Transverse colon (tissue), 4 donors: ENCODE data around the gene FAM120B.

Experiments used
- EP300 ChIP-seq: sonication (generic); formaldehyde crosslinking; IDR thresholded peaks from one replicate; pipeline ENCODE4 v1.6.1; 2017; ENCODE audit warnings: antibody characterized with exemption, low read depth
- POLR2A ChIP-seq: fragments of 450-650 bp; IDR thresholded peaks from one replicate; pipeline ENCODE4 v1.6.1; 2016; ENCODE audit warnings: antibody characterized with exemption, mild to moderate bottlenecking, moderate library complexity
- POLR2AphosphoS5 ChIP-seq, 3 donors: sonication (generic); formaldehyde crosslinking; IDR thresholded peaks; one replicate each; pipeline ENCODE4 v1.6.1; 2016; ENCODE audit warnings: antibody characterized with exemption in 3 of 3
- TF ChIP-seq, protein P1 (sequence below), 5 experiments: fragments of 200-600 bp in 3 of 5; fragments of 450-650 bp in 2 of 5; sonication (generic) in 3 of 5; IDR thresholded peaks; 1 replicate in 2 of 5; 2 replicates in 3 of 5; pipeline ENCODE4 v1.5.1; 2016 to 2017; ENCODE audit warnings: antibody characterized with exemption in 5 of 5, inconsistent platforms in 3 of 5, mild to moderate bottlenecking in 2 of 5, moderate library complexity in 1 of 5

DNA sequence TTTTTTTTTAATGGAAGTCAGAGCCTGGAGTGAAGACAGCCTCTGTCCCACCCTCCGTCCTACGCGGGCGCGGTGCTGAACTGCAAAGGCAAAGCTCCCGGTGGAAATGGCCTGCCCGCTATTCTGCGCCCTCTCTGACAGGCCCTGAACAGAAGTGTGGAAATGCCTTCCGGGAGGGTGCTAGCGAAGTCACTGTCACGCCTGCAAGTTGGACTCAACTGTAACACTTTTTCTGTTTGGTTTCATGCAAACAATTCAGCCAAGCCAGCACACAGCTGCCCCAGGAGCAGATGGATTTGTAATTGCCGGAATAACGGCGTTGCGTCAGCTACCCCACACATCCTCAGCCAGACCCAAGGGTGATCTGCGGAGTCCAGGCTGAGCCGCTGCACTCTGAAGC lies 138.9 kb downstream of the FAM120B start:
- TF ChIP-seq, protein P1, sequence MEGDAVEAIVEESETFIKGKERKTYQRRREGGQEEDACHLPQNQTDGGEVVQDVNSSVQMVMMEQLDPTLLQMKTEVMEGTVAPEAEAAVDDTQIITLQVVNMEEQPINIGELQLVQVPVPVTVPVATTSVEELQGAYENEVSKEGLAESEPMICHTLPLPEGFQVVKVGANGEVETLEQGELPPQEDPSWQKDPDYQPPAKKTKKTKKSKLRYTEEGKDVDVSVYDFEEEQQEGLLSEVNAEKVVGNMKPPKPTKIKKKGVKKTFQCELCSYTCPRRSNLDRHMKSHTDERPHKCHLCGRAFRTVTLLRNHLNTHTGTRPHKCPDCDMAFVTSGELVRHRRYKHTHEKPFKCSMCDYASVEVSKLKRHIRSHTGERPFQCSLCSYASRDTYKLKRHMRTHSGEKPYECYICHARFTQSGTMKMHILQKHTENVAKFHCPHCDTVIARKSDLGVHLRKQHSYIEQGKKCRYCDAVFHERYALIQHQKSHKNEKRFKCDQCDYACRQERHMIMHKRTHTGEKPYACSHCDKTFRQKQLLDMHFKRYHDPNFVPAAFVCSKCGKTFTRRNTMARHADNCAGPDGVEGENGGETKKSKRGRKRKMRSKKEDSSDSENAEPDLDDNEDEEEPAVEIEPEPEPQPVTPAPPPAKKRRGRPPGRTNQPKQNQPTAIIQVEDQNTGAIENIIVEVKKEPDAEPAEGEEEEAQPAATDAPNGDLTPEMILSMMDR (IDR thresholded peaks at IDR 0.05): no peak
- TF ChIP-seq POLR2AphosphoS5 (IDR thresholded peaks at IDR 0.05) (no peak), POLR2A (no peak), EP300 (no peak)
